HepG2 (cell line): ENCODE data around the gene GNAI2. TPM values are rescaled to one million over a fixed set of nuclear protein-coding genes. Genes with fewer than 3 reads are reported as not detected.

Experiments
- ATAC-seq: fragments of 200-7000 bp; cut with Tn5 transposase; 3 replicates; pipeline ENCODE4 v1.9.1; 2020; ENCODE audit warnings: mild to moderate bottlenecking, moderate library complexity
- BruUV-seq: library from RNA; stranded (reverse); fragments of 400-500 nt; replicated peaks from 2 replicates; lab custom pipeline; 2021; lab: Mats Ljungman, UMichigan
- CTCF ChIA-PET: fragments of 300-600 bp; formaldehyde crosslinking; extraction: SDS; loops from one replicate; lab custom pipeline; 2021; ENCODE audit warnings: low total read pairs, inconsistent platforms, low intra/inter-chr PET ratio; lab: Yijun Ruan, JAX
- POLR2A ChIA-PET: fragments of 350-600 bp; sonication (Branson Sonifier 250); formaldehyde crosslinking; loops from one replicate; lab custom pipeline; 2020; ENCODE audit warnings: antibody characterized with exemption, inconsistent platforms; lab: Yijun Ruan, JAX
- DNase-seq: peaks from one replicate; pipeline ENCODE4 v3.0.0-alpha.2; 2015; ENCODE audit warnings: low spot score
- FAIRE-seq: peaks from 3 replicates; lab custom pipeline; 2011; peaks lifted over from hg19 to GRCh38; lab: Jason Lieb, UNC
- H2AFZ ChIP-seq: one replicate; pipeline ENCODE4 v1.6.1; 2011; ENCODE audit warnings: low read length, inconsistent platforms
- H3K27ac ChIP-seq: fragments of 300-600 bp; 3 replicates; pipeline ENCODE4 v1.8.0; 2011; ENCODE audit warnings: mixed run types, mild to moderate bottlenecking, mixed read lengths, low read length, inconsistent platforms; ENCODE audit not compliant: insufficient read depth; ENCODE audit errors: extremely low read length
- H3K27me3 ChIP-seq, 2 experiments: fragments of 200-600 bp in 1 of 2; 2 replicates in 1 of 2; 3 replicates in 1 of 2; pipeline versions ENCODE4 v1.6.0 to v1.8.0; 2011; ENCODE audit warnings: low read length in 2 of 2, mild to moderate bottlenecking in 2 of 2, moderate library complexity in 2 of 2, inconsistent platforms in 1 of 2; ENCODE audit not compliant: insufficient read depth in 2 of 2, control insufficient read depth in 1 of 2
- H3K36me3 ChIP-seq, 2 experiments: fragments of 200-600 bp in 1 of 2; replicated peaks in 1 of 2; 2 replicates in 1 of 2; 3 replicates in 1 of 2; pipeline versions ENCODE4 v1.5.1 to v1.8.0; 2011; ENCODE audit warnings: low read length in 2 of 2, inconsistent platforms in 1 of 2; ENCODE audit not compliant: insufficient read depth in 2 of 2, control insufficient read depth in 1 of 2
- H3K4me1 ChIP-seq: 2 replicates; pipeline ENCODE4 v1.5.1; 2012; ENCODE audit warnings: low read length, inconsistent platforms; ENCODE audit not compliant: insufficient read depth
- H3K4me2 ChIP-seq: 2 replicates; pipeline ENCODE4 v1.6.0; 2011; ENCODE audit warnings: low read depth, low read length, inconsistent platforms
- H3K4me3 ChIP-seq, 3 experiments: fragments of 200-600 bp in 1 of 3; sonication (generic), shearing (Covaris generic) in 1 of 3; replicated peaks in 1 of 3; 2 replicates each; pipeline ENCODE4 v1.5.1; 2011 to 2016; ENCODE audit warnings: low read length in 3 of 3, inconsistent platforms in 2 of 3, low read depth in 2 of 3, mild to moderate bottlenecking in 2 of 3, control low read depth in 1 of 3, mixed read lengths in 1 of 3; ENCODE audit not compliant: insufficient read depth in 1 of 3
- H3K79me2 ChIP-seq: one replicate; pipeline ENCODE4 v1.6.1; 2011; ENCODE audit warnings: low read length, inconsistent platforms; ENCODE audit not compliant: insufficient read depth
- H3K9ac ChIP-seq: 2 replicates; pipeline ENCODE4 v1.6.0; 2011; ENCODE audit warnings: mild to moderate bottlenecking, low read depth, low read length, inconsistent platforms; ENCODE audit not compliant: insufficient read depth
- H3K9me3 ChIP-seq: 2 replicates; pipeline ENCODE4 v1.5.1; 2012; ENCODE audit warnings: mild to moderate bottlenecking, low read length
- H4K20me1 ChIP-seq: 2 replicates; pipeline ENCODE4 v1.6.0; 2011; ENCODE audit warnings: inconsistent platforms, mild to moderate bottlenecking, low read length, moderate library complexity; ENCODE audit not compliant: insufficient read depth
- MED8 ChIP-seq: sonication (generic); formaldehyde crosslinking; IDR thresholded peaks from 2 replicates; pipeline ENCODE4 v1.8.1; 2023; ENCODE audit warnings: mild to moderate bottlenecking, missing genetic modification reagents; ENCODE audit not compliant: insufficient replicate concordance
- PATZ1 ChIP-seq: sonication (generic); formaldehyde crosslinking; IDR thresholded peaks from 2 replicates; pipeline ENCODE4 v1.4.0; 2020; ENCODE audit warnings: missing genetic modification reagents
- ZBTB7B ChIP-seq: sonication (generic); formaldehyde crosslinking; IDR thresholded peaks from 2 replicates; pipeline ENCODE4 v1.4.0; 2020; ENCODE audit warnings: missing genetic modification reagents
- ZNF616 ChIP-seq: sonication (generic); formaldehyde crosslinking; IDR thresholded peaks from 2 replicates; pipeline ENCODE4 v1.5.0; 2020; ENCODE audit warnings: low read depth, mild to moderate bottlenecking, missing genetic modification reagents
- ZNF740 ChIP-seq: sonication (generic); formaldehyde crosslinking; IDR thresholded peaks from 2 replicates; pipeline ENCODE4 v1.4.0; 2020; ENCODE audit warnings: missing genetic modification reagents
- WGBS: methylation state at CpG from one replicate; pipeline ENCODE4 v1.1.6; 2017; ENCODE audit warnings: low lambda C conversion rate; 5-methylcytosine and 5-hydroxymethylcytosine counted together
- in situ Hi-C: cut with HindIII; loops from 2 replicates; pipeline ENCODE4 v1.10.0; 2017; ENCODE audit warnings: low pct_unique_long_range_greater_than_20kb; ENCODE audit not compliant: extremely low pct_ligation_motif_present
- intact Hi-C: fragments of 100-400 bp; cut with micrococcal nuclease; formaldehyde crosslinking; loops from one replicate; pipeline ENCODE4 v1.10.0; 2022; ENCODE audit not compliant: unreplicated experiment
- polyA plus RNA-seq, 8 experiments: library from polyadenylated mRNA; depleted of rRNA in 3 of 8; stranded (reverse) in 7 of 8; unstranded in 1 of 8; fragments of >200 nt; fragmentation: Illumina TruSeq in 4 of 8; extraction: Trizol in 4 of 8; gene quantifications; 2 replicates each; pipeline versions ENCODE4 v1.2.1 to v1.2.3, GENCODE V29; 2011 to 2016; ENCODE audit warnings: low read depth in 4 of 8, missing spikeins in 1 of 8, mixed read lengths in 1 of 8; ENCODE audit not compliant: insufficient read depth in 1 of 8
- total RNA-seq, 5 experiments: library from RNA; depleted of rRNA; stranded (reverse); fragments of >200 nt; fragmentation: Illumina TruSeq; extraction: Trizol; gene quantifications; 2 replicates each; pipeline ENCODE4 v1.2.3, GENCODE V29; 2016; ENCODE audit warnings: low read depth in 1 of 5

GNAI2 gene
- total and polyA plus RNA-seq, 2 of the 13 experiments (the other 11 are each of a cell fraction or from before 2014, with no cell fraction given), result 51.1 to 66.2 TPM

- Histone ChIP-seq H3K27ac (peak overlapping the region; percentile 96), H3K4me1 (peaks cover 88% of the 10 kb centered on the region), H3K36me3 (no peaks in the 10 kb centered on the region; a peak in 2 of 5 replicates), H3K9me3 (no peaks in the 10 kb centered on the region), H3K4me2 (peak overlapping the region; percentile 98), H4K20me1 (no peaks in the 10 kb centered on the region), H3K79me2 (peaks cover 29% of the 10 kb centered on the region), H2AFZ (no peak overlapping the region), H3K27me3 (no peaks in the 10 kb centered on the region; a peak in 1 of 5 replicates), H3K9ac (peak overlapping the region; percentile 94), H3K4me3 (no peak overlapping the region)
- in situ Hi-C loops, result no loop called here
- DNase-seq (no peak), ATAC-seq (no peak), FAIRE-seq (no peak)
- WGBS, result 85% methylated on average over 4 of the region's 6 CpGs
- no TSS peak for BruUV-seq
- POLR2A ChIA-PET, result interaction anchor here (2.2 to 6.8 kb wide), 6 partner anchors 18 to 71 kb away, joined by 6 to 51 read pairs (median 13); partner anchors contain the start of genes HYAL3, IFRD2, NAA80 and SLC38A3
- CTCF ChIA-PET, result no interaction called here
- intact Hi-C loops, result no loop called here
- TF ChIP-seq ZNF740 (CRISPR knock-in tag) (0 out of 2 replicates have a peak, but pooled peaks have one; percentile 48), ZBTB7B (peak; percentile 12; the same call in 1 of the 2 replicates), PATZ1 (CRISPR knock-in tag) (peak; percentile 23; the same call in 1 of the 2 replicates), ZNF616 (CRISPR knock-in tag) (no peak)
- TF ChIP-seq, all 625 proteins: peak for 3
These were observed 30.0 kb downstream of the GNAI2 start for GRCh38 chr3:50266017-50266416.

GRCh38 chr3:50266836-50267235 lies 30.8 kb downstream of the GNAI2 start:
- 77% methylated on average over 4 of the region's 7 CpGs for WGBS
- intact Hi-C loops (no loop called here), in situ Hi-C loops (no loop called here)
- no peak for FAIRE-seq
- H3K9ac ChIP-seq, result peak overlapping the region; percentile 94
- peak overlapping the region; percentile 98; the same call in 1 of the 2 replicates for H3K4me2 ChIP-seq
- TF ChIP-seq MED8 (CRISPR knock-in tag), result no peak
- H3K4me1 ChIP-seq, result peaks cover 88% of the 10 kb centered on the region
- H3K36me3 ChIP-seq, result no peaks in the 10 kb centered on the region; a peak in 2 of 5 replicates
- DNase-seq, result no peak
- BruUV-seq, result no TSS peak
- POLR2A ChIA-PET, result interaction anchor here (1.1 to 3.2 kb wide), 6 partner anchors 17 to 71 kb away, joined by 3 to 14 read pairs (median 9); partner anchors contain the start of genes IFRD2 and SLC38A3
- H3K27me3 ChIP-seq, result no peaks in the 10 kb centered on the region; a peak in 1 of 5 replicates
- no peaks in the 10 kb centered on the region for H4K20me1 ChIP-seq
- peak overlapping the region in 1 of 3 experiments; percentile 83; a peak in 2 of 6 replicates for H3K4me3 ChIP-seq
- H3K9me3 ChIP-seq, result no peaks in the 10 kb centered on the region
- ATAC-seq, result no peak
- peak overlapping the region; percentile 96 for H3K27ac ChIP-seq
- H2AFZ ChIP-seq, result no peak overlapping the region
- peaks cover 32% of the 10 kb centered on the region for H3K79me2 ChIP-seq
- CTCF ChIA-PET, result no interaction called here
